Epidermal melanocyte (primary cell): ENCODE results near the gene USP30.
"Not testable (repeated sequence)": the region's sequence is repeated elsewhere in the genome, so short reads cannot be mapped to it uniquely, and the experiment has no call there.

Source experiments
- DNase-seq: peaks from one replicate; pipeline ENCODE4 v3.0.0; 2011; ENCODE audit warnings: low spot score; ENCODE audit not compliant: insufficient read length

The USP30 gene

DNA sequence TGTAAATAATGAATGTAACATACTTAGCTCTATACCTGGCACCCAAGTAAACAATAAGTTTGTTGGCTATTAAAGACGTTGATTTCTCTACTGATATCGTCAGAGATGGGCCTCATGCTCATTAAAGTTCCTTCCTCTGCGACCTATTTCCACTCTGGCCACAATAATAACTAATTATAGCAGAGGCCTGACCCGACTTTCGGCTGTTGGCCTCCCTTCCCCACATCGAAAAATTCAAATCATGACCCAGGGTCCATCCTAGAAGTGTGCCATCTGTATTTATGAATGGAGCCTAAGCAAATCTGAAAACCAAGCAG is 321 bp upstream of the USP30 start:
- DNase-seq, result no peak

DNA sequence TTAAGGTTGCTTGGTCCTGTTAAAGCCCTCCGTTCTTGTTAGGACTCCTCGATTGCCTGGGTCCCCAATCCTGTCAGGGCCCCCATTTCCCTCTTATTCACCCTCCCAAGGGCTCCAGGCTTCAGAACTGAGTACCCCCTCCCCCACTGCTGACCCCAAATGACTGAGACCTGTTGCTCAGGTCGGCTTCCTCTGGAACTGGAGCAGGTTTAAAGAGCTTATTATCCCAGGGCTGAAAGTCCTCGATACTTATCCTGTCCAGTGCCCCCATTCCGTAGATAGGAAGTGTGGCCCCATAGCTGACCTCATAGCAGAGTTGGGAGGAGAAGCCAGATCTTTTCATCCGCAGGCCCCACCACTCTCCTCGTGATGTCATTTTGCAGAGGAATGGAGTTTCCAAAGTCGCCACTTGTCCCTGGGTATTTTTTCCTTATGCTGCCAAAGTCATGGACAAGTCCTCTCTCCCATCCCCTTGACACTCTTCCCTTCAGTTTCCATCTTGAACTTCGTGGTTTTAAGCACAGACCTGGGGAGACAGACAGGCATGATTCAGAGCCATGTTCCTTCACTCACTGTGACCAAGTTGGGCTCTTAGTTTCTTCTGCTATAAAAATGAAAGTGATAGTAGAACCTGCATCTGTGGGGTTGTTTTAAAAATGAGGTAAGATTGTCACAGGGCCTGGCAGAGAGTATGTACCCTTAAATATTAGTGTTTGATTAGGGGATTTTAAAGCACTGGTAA is 1.2 kb downstream of the USP30 start:
- no peak for DNase-seq

DNA sequence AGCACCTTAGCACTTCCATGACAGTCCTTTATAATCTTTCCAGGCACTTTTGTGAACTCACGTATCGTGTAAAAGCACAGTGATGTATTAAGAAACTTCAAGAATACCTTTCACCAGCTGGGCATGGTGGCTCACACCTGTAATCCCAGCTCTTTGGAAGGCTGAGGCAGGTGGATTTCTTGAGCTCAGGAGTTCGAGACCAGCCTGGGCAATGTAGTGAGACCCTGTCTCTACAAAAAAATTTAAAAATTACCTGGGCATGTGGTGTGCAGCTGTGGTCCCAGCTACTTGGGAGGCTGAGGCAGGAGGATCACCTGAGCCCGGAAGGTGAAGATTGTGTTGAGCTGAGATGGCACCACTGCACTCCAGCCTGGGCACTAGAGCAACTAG is 1.7 kb downstream of the USP30 start:
- not testable (repeated sequence) for DNase-seq

DNA sequence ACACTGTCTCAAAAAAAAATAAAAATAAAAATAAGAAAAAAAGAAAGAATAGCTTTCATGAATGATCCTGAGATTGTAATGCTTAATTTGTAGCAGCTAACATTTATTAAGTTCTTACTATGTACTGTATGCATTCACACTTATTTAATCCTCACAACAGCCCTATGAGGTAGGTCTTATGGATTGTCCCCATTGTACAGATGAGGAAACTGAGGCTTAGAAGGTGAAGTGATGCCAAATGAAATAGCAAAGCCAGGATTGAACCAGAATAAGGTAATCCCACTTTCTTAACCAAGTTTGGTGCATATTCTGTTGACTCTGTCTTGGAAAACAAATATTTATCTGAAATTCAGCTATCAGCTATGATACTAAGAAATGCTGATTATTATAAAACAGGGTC is 2.1 kb downstream of the USP30 start:
- no peak for DNase-seq

DNA sequence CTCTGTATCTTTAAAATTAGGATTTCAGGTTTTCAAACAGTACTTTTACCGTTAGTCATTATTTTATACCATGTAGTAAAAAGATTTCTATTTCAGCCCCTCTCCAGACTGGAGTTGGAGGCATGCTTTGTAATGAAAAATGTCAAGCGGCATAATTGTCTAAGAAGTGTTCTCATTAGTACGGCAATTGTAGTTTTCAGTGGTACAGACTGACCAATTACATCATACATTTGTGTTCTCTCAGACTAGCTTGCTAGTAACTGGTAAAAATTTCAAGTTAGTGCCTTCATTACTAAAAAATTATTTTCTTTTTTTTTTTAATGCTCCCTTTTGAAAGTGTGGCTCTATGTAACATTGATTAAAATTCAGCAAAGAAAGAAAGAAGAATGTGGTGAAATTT is 4.5 kb downstream of the USP30 start:
- DNase-seq, result no peak

DNA sequence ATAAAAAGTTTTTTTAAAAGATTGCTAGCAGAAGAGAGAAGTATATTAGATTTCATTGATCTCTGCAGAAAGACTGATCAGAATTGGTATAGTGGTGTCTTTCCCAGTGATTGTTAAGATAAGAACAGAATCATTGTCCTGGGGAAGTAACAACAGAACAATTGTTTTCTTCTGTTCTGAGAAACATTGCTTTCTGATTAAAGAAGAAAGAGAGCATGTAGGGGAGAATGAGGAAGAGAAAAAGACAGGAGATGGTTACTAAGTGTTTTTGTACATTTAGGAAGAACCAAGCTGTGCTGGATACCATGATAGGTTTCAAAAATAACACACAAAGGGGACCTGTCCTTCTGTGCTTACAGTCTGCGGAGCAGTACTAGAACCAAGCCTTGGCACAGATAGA is 5.0 kb downstream of the USP30 start:
- DNase-seq, result no peak

DNA sequence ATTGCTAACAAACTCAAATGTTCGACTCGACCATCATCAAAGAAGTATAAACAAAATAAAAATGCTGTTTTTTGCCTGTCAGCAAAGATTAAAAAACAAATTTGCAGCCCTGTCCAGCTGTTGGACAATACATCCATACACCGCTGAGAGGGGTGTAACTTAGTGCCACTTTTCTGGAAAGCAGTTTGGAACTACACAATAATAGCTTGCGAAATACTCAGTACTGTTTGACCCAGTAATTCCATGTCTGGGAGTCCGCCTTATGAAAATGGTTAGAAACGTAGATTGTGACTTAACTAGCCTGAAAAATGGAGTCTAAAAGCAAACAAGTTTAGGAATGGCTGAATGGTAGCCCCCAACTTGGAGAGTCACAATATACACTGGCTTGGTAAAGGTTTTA is 6.4 kb downstream of the USP30 start:
- no peak for DNase-seq

DNA sequence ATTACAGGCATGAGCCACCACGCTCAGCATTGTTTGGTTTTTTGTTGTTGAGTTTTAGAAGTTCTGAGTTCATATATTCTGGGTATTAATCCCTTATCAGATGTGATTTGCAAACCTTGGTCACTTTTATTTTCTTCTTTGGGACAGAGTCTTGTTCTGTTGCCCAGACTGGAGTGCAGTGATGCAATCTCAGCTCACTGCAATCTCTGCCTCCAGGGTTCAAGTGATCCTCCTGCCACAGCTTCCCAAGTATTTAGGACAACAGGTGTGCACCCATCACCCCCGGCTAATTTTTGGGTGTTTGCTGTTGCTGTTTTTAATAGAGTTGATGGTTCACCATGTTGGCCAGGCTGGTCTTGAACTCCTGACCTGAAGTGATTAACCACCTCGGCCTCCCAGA is 11.8 kb downstream of the USP30 start:
- no peak for DNase-seq

DNA sequence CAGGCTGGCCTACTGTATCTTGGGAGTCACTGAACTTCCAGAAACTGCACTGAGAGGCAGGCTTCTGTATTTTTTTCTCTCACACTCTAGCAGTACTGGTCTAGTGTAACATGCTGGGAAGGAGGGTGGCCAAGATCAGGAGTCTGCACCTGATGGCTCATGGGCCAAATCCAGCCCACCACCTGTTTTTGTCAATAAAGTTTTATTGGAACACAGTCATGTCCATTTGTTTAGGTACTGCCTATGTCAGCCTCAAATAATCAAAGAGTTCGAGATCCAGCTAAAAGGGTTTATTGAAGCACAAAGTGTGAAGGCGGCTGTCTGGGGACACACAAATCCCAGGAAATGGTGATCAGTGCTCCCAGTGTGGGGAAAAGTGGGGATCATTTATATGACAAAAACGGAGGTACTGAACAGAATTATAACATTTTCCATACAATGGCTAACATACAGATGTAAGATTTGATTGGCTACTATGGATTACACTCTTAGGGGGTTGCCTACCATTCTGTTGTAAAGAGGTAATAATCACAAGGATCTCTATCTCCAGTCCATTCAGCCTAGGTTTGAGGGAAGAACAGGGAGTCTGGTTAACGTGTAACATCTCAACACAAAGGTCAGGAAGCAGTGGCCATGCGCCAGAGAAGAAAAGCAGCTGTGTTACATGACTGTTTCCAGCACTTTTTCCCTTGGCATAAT is 12.9 kb downstream of the USP30 start:
- no peak for DNase-seq

DNA sequence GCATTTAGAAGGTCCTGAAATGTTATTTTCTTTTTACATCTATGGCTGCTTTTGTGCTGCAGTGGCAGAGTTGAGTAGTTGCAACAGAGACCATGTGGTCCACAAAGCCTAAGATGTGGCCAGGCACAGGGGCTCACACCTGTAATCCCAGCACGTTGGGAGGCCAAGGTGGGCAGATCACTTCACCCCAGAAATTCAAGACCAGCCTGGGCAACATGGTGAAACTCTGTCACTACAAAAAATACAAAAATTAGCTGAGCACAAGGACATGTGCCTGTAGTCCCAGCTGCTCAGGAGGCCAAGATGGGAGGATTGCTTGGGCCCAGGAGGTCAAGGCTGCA is 13.4 kb downstream of the USP30 start:
- no peak for DNase-seq

DNA sequence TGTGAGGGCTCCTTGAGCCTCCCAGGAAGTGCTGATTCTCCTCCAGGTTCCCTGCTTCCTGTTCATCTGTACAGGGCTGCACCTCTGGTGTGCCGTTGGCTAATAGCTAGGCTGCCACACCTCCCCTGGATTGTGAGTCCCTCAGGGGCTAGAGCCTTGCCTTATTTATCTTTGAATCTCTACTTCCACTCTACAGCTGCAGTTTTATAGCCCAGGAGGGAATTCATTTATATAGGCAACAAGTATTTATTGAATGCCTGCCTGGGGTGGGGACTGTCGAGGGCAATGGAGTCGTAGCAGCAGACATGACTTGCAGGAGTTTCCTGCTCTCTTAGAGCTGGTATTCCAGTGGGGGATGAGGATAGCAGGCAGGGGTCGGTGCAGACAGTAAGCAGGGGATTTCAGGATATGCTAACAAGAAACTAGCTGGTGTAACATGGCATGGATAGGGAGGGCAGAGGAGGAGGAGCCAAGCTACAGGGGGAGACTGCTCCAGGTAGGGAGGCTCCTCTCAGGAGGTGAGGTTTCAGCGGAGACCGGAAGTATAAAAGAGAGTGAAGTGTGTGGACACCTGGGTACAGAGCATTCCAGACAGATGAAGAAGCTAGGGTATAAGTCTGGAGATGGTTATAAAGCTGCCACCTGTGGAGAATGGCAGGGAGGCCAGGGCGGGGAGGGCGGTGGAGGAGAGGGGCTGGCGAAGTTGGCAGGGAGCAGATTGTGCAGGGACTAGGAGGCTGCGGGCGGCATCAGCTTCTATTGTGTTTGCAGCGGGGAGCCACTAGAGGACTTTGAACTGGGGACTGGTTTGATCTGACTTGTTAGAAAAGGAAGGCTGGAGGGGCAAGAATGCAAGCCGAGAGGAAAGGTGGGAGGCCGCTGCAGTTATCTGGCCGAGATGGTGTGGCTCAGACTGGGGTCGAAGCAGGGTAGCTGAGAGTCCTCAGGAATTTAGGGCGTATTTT is 17.2 kb downstream of the USP30 start:
- DNase-seq, result no peak

DNA sequence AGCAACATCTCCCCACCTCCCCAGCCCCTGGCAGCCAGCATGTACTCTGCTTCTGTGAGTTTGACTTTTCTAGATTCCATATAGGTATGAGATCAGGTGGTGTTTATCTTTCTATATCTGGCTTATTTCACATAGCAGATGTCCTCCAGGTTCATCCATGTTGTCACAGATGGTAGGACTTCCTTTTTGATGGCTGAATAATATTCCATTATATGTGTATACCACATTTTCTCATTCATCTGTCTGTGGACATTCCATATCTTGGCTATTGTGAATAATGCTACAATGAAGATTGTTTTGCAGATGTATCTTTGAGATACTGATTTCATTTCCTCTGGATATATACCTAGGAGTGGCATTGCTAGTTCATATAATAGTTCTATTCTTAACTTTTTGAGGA is 22.5 kb downstream of the USP30 start:
- no peak for DNase-seq

DNA sequence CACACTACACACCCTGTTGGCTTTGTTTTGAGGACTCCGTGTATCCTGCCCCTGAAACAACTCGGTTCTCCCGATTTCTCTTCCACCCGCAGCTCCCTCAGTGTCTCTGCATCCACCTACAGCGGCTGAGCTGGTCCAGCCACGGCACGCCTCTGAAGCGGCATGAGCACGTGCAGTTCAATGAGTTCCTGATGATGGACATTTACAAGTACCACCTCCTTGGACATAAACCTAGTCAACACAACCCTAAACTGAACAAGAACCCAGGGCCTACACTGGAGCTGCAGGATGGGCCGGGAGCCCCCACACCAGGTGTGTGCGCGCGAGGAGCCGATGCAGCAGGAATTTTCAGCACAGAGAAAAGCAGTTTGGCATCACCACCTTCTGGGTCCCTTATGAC is 30.4 kb downstream of the USP30 start:
- DNase-seq, result no peak

DNA sequence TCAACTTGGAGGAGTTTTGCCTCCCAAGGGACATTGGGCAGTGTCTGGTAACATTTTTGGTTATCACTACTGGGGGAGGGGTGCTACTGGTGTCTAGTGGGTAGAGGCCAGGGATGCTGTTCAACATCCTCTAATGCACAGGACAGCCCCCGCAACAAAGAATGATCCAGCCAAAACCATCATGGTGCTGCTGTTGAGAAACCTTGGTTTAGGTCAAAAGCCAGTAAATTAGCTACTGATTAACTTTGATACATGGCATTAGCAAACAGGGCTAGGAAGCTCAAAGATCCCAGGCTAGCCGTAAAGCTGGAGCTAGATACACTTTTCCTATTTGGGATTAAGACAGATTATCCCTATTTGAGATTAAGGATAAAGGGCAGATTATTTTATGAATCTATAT is 32.0 kb downstream of the USP30 start:
- no peak for DNase-seq

DNA sequence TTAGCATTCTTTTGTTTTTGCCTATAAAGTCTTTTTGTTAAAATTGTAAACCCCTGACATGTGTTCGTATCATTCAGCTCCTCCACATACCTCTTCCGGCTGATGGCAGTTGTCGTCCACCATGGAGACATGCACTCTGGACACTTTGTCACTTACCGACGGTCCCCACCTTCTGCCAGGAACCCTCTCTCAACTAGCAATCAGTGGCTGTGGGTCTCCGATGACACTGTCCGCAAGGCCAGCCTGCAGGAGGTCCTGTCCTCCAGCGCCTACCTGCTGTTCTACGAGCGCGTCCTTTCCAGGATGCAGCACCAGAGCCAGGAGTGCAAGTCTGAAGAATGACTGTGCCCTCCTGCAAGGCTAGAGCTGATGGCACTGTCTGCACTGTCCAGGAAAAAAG is 33.2 kb downstream of the USP30 start:
- no peak for DNase-seq

DNA sequence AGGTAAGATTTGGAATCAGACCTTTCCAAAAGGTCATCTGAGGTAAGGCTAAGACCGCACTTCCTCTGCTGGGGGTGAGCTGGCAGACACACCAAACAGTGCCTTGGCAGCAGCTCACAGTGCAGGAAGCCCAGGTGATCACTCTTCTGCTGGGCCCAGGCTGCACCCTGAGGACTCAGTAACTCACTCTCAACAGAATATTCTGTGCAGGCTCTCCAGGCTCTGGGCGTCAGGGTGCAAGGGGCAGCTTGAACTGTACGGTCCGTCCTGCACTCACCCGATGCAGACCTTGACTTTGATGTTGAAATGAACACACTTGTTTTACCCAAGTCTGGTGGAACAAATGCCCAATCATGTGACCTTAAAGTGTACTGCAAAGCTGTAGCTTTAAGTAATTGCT is 34.9 kb downstream of the USP30 start:
- no peak for DNase-seq

DNA sequence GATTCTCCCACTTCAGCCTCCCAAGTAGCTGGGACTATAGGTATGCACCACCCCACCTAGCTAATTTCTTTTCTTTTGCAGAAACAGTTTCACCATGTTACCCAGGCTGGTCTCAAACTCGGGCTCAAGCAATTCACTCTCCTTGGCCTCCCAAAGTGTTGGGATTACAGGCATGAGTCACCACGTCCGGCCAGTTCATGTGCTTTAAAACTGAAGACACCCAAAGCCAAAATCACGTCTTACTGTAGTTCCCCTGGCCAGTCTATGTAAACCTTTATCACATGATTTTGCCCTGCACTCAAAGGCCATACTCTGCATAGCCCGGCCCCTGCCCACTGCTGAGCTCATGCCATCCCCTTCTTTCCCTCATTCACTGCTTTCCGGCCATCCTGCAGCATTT is 36.4 kb downstream of the USP30 start:
- no peak for DNase-seq

DNA sequence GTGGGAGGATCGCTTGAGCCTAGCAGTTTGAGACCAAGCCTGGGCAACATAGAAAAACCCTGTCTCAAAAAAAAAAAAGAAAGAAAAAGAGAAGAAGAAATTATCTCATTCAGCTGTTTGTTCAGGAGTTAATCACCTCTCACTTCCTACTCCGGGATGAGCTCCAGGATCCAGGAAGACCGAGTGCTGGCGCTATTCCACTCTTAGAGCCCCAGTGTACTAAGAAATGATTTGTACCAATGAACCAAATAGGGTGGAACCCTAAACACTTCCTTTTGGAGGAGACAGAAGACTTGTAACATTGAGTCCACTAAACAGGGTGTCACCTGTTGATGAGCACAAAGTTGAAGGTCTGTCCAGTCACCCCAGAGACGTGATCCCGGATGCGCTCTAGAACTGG is 37.3 kb downstream of the USP30 start:
- no peak for DNase-seq

DNA sequence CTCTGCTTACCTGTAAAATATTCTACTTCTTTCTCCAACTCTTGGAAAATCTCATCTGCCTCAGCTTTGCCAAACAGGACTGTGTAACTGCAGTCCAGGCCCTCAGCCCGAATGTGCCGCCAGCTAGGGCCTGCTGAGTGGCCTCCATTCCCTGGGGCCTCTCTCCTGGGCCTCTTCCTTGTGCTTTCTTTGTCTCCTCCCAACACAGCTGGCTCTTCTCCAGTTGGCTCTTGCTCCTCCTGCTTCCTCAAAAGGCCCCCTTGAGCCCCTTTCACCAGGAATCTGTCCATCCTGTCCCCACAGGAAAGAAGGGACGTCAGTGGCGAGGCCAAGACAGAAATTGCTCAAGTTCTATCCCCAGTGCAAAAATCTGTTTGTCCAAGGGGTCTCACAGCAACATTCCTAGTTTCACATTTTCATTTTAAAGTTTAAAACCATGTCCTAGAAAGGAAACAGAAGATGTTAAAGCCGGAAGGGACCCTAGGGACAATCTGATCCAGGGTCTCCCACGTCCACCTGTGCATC is 40.2 kb downstream of the USP30 start:
- no peak for DNase-seq

DNA sequence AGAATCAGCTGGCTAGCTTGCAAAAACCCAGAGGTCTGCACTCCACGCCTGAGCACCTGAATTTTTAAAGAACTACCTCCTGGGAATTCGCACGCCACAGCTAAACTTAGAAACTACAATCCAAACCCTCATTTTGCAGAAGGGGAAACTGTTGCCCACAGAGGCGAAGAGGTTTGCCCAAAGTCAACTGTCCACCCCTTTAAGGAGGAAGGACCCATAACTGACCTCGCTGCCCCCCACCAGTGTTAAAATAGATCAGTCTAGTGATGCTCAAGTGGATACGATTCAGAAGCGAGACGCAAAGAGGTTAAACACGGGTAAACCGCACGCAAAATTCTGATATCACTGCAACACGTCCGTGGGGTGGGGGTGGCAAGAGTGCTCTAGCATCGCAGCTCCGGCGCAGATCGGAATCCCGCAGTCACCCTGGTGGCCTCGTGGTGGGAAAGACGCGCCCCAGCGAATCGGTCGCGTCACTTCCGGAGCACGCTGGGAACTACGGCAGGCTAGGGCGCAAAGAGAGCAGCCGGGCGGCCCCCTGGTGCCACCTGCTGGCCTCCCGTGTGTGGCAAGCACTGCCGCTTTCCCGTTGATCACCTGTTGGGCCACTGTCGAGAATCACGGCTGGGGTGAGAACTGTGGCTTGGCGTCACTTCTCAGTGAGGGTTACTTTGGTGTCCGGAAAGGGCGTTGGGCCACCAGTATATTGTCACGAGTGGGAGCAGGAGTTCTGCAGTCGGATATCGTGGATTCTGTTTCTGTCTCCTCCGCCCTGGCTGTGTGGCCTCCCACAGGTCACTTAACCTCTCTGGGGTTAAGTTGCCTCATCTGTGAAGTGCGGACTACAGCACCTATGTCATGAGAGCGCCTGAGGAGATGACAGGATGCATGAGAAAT is 40.9 kb downstream of the USP30 start, which contains the start of gene ALKBH2:
Gene ALKBH2, minus strand, starts transcription at position 451 of the 897 bp plus-strand sequence. CDS start 686 bp downstream, outside the sequence.
- peak; percentile 90 for DNase-seq

DNA sequence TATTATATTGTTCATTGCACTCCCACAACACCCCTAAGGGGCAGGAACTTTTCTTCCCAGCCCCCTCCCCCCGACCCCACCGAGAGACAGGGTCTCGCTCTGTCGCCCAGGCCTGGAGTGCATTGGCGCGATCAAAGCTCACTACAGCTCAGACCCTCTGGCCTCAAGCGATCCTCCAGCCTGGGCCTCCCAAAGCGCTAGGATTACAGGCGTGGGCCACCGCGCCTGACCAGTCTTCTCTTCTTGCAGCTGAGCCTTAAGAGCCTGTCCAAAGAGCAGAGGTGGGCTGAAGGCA is 44.7 kb downstream of the USP30 start:
- DNase-seq, result no peak
